Hepatic stellate cell (primary cell): ENCODE data around the gene EFNB1.
"Not testable (repeated sequence)": the region's sequence is repeated elsewhere in the genome, so short reads cannot be mapped to it uniquely, and the experiment has no call there.

Experiments
- DNase-seq: peaks from one replicate; pipeline ENCODE4 v3.0.0; 2011; ENCODE audit warnings: low spot score

EFNB1 gene

GRCh38 chrX:68828740-68829581, at the start of gene EFNB1:
Gene EFNB1 (plus strand): TSS chrX:68829021. CDS start chrX:68829777, 756 bp downstream.
- peak; percentile 86 for DNase-seq

GRCh38 chrX:68781295-68781694, 47.5 kb upstream of the EFNB1 start:
- not testable (repeated sequence) for DNase-seq

- no peak for DNase-seq
Observed at GRCh38 chrX:68784816-68785215, 44.0 kb upstream of the EFNB1 start.

GRCh38 chrX:68786581-68786980, 42.2 kb upstream of the EFNB1 start:
- not testable (repeated sequence) for DNase-seq

- no peak for DNase-seq
Observed at GRCh38 chrX:68789966-68790365, 38.9 kb upstream of the EFNB1 start.

GRCh38 chrX:68792083-68792482, 36.7 kb upstream of the EFNB1 start:
- no peak for DNase-seq

- no peak for DNase-seq
Observed at GRCh38 chrX:68794461-68794860, 34.4 kb upstream of the EFNB1 start.

GRCh38 chrX:68795741-68796140, 33.1 kb upstream of the EFNB1 start:
- no peak for DNase-seq

- not testable (repeated sequence) for DNase-seq
Observed at GRCh38 chrX:68798400-68798799, 30.4 kb upstream of the EFNB1 start.

- DNase-seq = no peak
Observed at GRCh38 chrX:68801737-68802290, 27.0 kb upstream of the EFNB1 start.

- no peak for DNase-seq
Observed at GRCh38 chrX:68807818-68808217, 21.0 kb upstream of the EFNB1 start.

GRCh38 chrX:68808686-68809357, 20.0 kb upstream of the EFNB1 start:
- DNase-seq = no peak

GRCh38 chrX:68820476-68821110, 8.2 kb upstream of the EFNB1 start:
- DNase-seq = no peak

- DNase-seq = no peak
Observed at GRCh38 chrX:68821616-68822015, 7.2 kb upstream of the EFNB1 start.

- peak; percentile 41 for DNase-seq
Observed at GRCh38 chrX:68822641-68823410, 6.0 kb upstream of the EFNB1 start.

- DNase-seq = no peak
Observed at GRCh38 chrX:68823413-68824151, 5.2 kb upstream of the EFNB1 start.

GRCh38 chrX:68824152-68824433, 4.7 kb upstream of the EFNB1 start:
- DNase-seq = no peak

GRCh38 chrX:68824565-68825125, 4.2 kb upstream of the EFNB1 start:
- DNase-seq = no peak

- DNase-seq = peak; percentile 2
Observed at GRCh38 chrX:68826113-68826980, 2.5 kb upstream of the EFNB1 start.

GRCh38 chrX:68827256-68827655, 1.6 kb upstream of the EFNB1 start:
- DNase-seq = no peak
